Smooth muscle cell (in vitro differentiated cells): Measurements from ENCODE around the gene ZER1. TPM values are rescaled to one million over a fixed set of nuclear protein-coding genes. Genes with fewer than 3 reads are reported as not detected.
"Not testable (repeated sequence)": the region's sequence is repeated elsewhere in the genome, so short reads cannot be mapped to it uniquely, and the experiment has no call there.

Experiments
- DNase-seq: peaks from one replicate; lab custom pipeline; 2025; ENCODE audit not compliant: unreplicated experiment; lab: John Stamatoyannopoulos, UW
- H2AFZ ChIP-seq: fragments of 200-600 bp; sonication (generic); 2 replicates; pipeline ENCODE4 v1.6.0; 2016; ENCODE audit warnings: antibody characterized with exemption, low read depth, mild to moderate bottlenecking
- H3F3A ChIP-seq: fragments of 200-600 bp; sonication (generic); 2 replicates; pipeline ENCODE4 v1.6.0; 2017; ENCODE audit warnings: antibody characterized with exemption, low read depth
- H3K27ac ChIP-seq: fragments of 200-600 bp; sonication (generic); 2 replicates; pipeline ENCODE4 v1.5.1; 2016; ENCODE audit warnings: low read depth, mild to moderate bottlenecking
- H3K27me3 ChIP-seq: fragments of 200-600 bp; sonication (generic); 2 replicates; pipeline ENCODE4 v1.6.1; 2016; ENCODE audit warnings: low read depth, mild to moderate bottlenecking
- H3K36me3 ChIP-seq: fragments of 200-600 bp; sonication (generic); 2 replicates; pipeline ENCODE4 v1.5.1; 2016; ENCODE audit warnings: low read depth
- H3K4me1 ChIP-seq: fragments of 200-600 bp; sonication (generic); 2 replicates; pipeline ENCODE4 v1.5.1; 2016; ENCODE audit warnings: low read depth
- H3K4me2 ChIP-seq: fragments of 200-600 bp; sonication (generic); 2 replicates; pipeline ENCODE4 v1.6.0; 2016; ENCODE audit warnings: mild to moderate bottlenecking
- H3K4me3 ChIP-seq: fragments of 200-600 bp; sonication (generic); 2 replicates; pipeline ENCODE4 v1.5.1; 2016; ENCODE audit warnings: mild to moderate bottlenecking
- H3K79me2 ChIP-seq: fragments of 200-600 bp; sonication (generic); 2 replicates; pipeline ENCODE4 v1.6.0; 2016; ENCODE audit warnings: low read depth, mild to moderate bottlenecking
- H3K9ac ChIP-seq: fragments of 200-600 bp; sonication (generic); 2 replicates; pipeline ENCODE4 v1.6.0; 2016; ENCODE audit warnings: low read depth
- H3K9me3 ChIP-seq: fragments of 200-600 bp; sonication (generic); replicated peaks from 2 replicates; pipeline ENCODE4 v1.5.1; 2016; ENCODE audit warnings: low read depth
- H4K20me1 ChIP-seq: fragments of 200-600 bp; sonication (generic); 2 replicates; pipeline ENCODE4 v1.6.0; 2016; ENCODE audit warnings: low read depth
- WGBS: methylation state at CpG from one replicate; pipeline ENCODE4 v1.1.7; 2016; ENCODE audit warnings: low lambda C conversion rate; 5-methylcytosine and 5-hydroxymethylcytosine counted together
- polyA plus RNA-seq: library from polyadenylated mRNA; unstranded; fragments of >200 nt; fragmentation: Nextera tagmentation; extraction: Ambion mirVana; gene quantifications from 2 replicates; pipeline ENCODE4 v1.2.1, GENCODE V29; 2016
- total RNA-seq: library from RNA; depleted of rRNA; stranded (reverse); fragments of >200 nt; gene quantifications from 2 replicates; pipeline ENCODE4 v1.2.3, GENCODE V29; 2014
- TF ChIP-seq, protein P1 (sequence below): fragments of 200-600 bp; sonication (generic); IDR thresholded peaks from 2 replicates; pipeline ENCODE4 v1.5.1; 2017; ENCODE audit warnings: borderline replicate concordance, mild to moderate bottlenecking, antibody characterized with exemption; ENCODE audit not compliant: insufficient read depth, poor library complexity, severe bottlenecking

Gene ZER1
- total and polyA plus RNA-seq, 2 experiments from 2014 or later = 30.6 to 38.4 TPM

DNA sequence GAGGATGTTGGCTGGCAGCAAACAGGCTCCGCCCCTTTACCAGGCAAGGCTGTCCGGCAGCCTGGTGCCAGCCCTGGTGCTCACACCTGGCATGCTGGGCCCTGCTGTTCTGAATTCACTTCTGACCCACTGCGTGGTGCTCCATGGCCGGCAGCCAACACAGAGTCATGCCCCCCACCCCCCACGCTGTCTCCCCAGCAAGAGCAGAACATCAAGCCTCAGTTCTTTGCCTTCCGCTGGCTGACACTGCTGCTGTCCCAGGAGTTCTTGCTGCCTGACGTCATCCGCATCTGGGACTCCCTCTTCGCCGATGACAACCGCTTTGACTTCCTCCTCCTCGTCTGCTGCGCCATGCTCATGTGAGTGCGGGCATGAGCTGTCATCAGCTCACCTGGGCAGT, 33.9 kb upstream of the ZER1 start:
- Histone ChIP-seq H3K27me3 (no peaks in the 10 kb centered on the region), H2AFZ (no peak overlapping the region), H3K4me1 (no peaks in the 10 kb centered on the region), H3K36me3 (no peaks in the 10 kb centered on the region), H3K27ac (no peak overlapping the region), H3K79me2 (no peaks in the 10 kb centered on the region), H3K9ac (no peak overlapping the region), H3F3A (peaks cover 5% of the 10 kb centered on the region), H3K4me3 (no peak overlapping the region), H4K20me1 (no peaks in the 10 kb centered on the region), H3K4me2 (no peak overlapping the region), H3K9me3 (no peaks in the 10 kb centered on the region)
- no peak for DNase-seq
- WGBS = 91% methylated on average over 14 of the region's 14 CpGs
- TF ChIP-seq, protein P1, sequence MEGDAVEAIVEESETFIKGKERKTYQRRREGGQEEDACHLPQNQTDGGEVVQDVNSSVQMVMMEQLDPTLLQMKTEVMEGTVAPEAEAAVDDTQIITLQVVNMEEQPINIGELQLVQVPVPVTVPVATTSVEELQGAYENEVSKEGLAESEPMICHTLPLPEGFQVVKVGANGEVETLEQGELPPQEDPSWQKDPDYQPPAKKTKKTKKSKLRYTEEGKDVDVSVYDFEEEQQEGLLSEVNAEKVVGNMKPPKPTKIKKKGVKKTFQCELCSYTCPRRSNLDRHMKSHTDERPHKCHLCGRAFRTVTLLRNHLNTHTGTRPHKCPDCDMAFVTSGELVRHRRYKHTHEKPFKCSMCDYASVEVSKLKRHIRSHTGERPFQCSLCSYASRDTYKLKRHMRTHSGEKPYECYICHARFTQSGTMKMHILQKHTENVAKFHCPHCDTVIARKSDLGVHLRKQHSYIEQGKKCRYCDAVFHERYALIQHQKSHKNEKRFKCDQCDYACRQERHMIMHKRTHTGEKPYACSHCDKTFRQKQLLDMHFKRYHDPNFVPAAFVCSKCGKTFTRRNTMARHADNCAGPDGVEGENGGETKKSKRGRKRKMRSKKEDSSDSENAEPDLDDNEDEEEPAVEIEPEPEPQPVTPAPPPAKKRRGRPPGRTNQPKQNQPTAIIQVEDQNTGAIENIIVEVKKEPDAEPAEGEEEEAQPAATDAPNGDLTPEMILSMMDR = no peak

DNA sequence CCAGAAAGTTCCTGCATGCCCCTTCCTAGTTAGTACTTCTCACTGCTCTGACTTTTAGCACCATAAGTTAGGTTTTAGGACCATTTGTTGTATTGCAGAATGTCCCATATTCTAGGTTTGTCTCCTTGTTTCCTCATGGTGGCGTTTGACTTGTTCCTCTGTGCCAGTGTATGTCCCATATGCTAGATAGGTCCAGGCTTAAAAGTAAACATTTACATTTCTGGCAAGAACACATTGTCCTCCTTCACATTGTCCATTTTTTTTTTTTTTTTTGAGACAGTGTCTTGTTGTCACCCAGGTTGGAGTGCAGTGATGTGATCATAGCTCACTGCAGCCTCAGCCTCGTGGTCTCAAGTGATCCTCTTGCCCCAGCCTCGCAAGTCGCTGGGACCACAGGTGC, 30.8 kb upstream of the ZER1 start:
- Histone ChIP-seq H3K4me2 (no peak overlapping the region), H4K20me1 (no peaks in the 10 kb centered on the region), H3K4me3 (no peak overlapping the region), H3K36me3 (no peaks in the 10 kb centered on the region), H3K27ac (no peak overlapping the region), H3K9me3 (no peaks in the 10 kb centered on the region), H3K9ac (no peak overlapping the region), H3K27me3 (no peaks in the 10 kb centered on the region), H2AFZ (no peak overlapping the region), H3F3A (no peaks in the 10 kb centered on the region), H3K79me2 (no peaks in the 10 kb centered on the region), H3K4me1 (no peaks in the 10 kb centered on the region)
- WGBS = 96% methylated on average over 4 of the region's 4 CpGs
- TF ChIP-seq, protein P1 = no peak
- no peak for DNase-seq

DNA sequence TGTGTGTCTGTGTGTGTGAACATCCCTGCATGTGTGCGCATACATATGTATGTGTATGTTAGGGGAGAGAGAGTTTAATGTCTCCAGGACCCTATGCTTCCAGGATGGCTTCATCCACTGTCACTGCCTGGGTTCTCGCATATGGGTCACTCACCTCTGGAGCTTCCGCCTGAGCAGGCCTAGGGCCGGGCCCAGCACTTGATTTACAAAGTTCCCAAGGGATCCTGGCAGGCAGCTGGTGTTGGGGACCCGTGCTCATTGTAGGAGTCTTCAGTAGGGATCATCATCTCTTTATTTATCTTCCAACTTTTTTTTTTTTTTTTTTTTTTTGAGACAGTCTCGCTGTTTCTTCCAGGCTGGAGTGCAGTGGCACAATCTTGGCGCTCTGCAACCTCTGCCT, 28.3 kb upstream of the ZER1 start:
- no peaks in the 10 kb centered on the region for H4K20me1 ChIP-seq
- WGBS = 95% methylated on average over 7 of the region's 7 CpGs

DNA sequence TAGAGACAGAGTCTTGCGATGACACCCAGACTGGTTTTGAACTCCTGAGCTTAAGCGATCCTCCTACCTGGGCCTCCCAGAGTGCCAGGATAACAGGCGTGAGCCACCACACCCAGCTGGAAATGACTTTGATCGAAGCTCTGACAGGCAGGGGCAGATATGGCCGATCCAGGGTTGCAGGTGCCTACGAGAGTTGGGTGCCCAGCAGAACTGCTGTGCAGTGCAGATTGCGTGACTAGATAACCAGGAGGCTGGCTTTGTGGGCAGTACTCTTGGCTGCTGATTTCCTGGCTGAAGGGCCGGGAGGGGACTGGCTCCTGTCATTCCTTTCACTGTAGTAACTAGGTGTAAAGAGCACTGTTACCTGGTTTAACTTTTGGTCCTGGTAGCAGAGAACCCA, 27.2 kb upstream of the ZER1 start:
- Histone ChIP-seq H3K27ac (no peak overlapping the region), H3K4me2 (no peak overlapping the region), H3K4me3 (no peak overlapping the region), H4K20me1 (no peaks in the 10 kb centered on the region), H3K9ac (no peak overlapping the region), H3K4me1 (no peaks in the 10 kb centered on the region), H3K9me3 (no peaks in the 10 kb centered on the region), H2AFZ (no peak overlapping the region), H3K36me3 (no peaks in the 10 kb centered on the region), H3K27me3 (no peaks in the 10 kb centered on the region), H3F3A (no peaks in the 10 kb centered on the region), H3K79me2 (no peaks in the 10 kb centered on the region)
- no peak for DNase-seq
- 89% methylated on average over 8 of the region's 8 CpGs for WGBS
- TF ChIP-seq, protein P1 = no peak

More for the DNA sequence above, 28.3 kb upstream of the ZER1 start:
- Histone ChIP-seq H3K36me3 (no peaks in the 10 kb centered on the region), H3K27me3 (no peaks in the 10 kb centered on the region), H3K79me2 (no peaks in the 10 kb centered on the region), H3K9ac (no peak overlapping the region), H2AFZ (no peak overlapping the region), H3K9me3 (no peaks in the 10 kb centered on the region), H3K4me3 (no peak overlapping the region), H3K4me1 (no peaks in the 10 kb centered on the region), H3K4me2 (no peak overlapping the region), H3K27ac (no peak overlapping the region), H3F3A (no peaks in the 10 kb centered on the region)
- no peak for DNase-seq
- TF ChIP-seq, protein P1 = no peak

DNA sequence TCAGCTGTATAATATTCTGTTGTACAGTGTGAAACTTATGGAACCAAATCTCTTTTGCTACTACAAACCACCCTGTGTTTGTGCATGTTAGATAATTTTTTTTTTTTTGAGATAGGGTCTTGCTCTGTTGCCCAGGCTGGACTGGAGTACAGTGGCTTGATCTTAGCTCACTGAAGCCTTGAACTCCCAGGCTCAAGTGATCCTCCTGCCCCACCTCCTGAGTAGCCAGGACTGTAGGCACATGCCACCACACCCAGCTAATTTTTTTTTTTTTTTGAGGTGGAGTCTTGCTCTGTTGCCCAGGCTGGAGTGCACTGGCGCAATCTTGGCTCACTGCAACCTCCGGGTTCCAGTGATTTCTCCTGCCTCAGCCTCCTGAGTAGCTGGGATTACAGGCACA, 23.2 kb upstream of the ZER1 start:
- H3K36me3 ChIP-seq, H3K79me2 ChIP-seq, H3K4me2 ChIP-seq, DNase-seq, H3K4me1 ChIP-seq, H3K4me3 ChIP-seq, H4K20me1 ChIP-seq, H2AFZ ChIP-seq, H3K9ac ChIP-seq, H3K27ac ChIP-seq, H3F3A ChIP-seq, H3K27me3 ChIP-seq, H3K9me3 ChIP-seq: not testable (repeated sequence)
- WGBS = 45% methylated on average over 2 of the region's 2 CpGs
